Astrocyte (in vitro differentiated cells and primary cell): Measurements from ENCODE around the gene UQCC3. TPM values are rescaled to one million over a fixed set of nuclear protein-coding genes. Genes with fewer than 3 reads are reported as not detected.

ENCODE experiments used
- DNase-seq: peaks from one replicate; pipeline ENCODE4 v3.0.0-alpha.2; 2010; ENCODE audit warnings: low read depth
- FAIRE-seq: peaks from 2 replicates; lab custom pipeline; 2011; peaks lifted over from hg19 to GRCh38; lab: Jason Lieb, UNC
- H2AFZ ChIP-seq: 2 replicates; pipeline ENCODE4 v1.6.0; 2012; ENCODE audit warnings: low read depth, low read length, inconsistent platforms
- H3K27ac ChIP-seq: 2 replicates; pipeline ENCODE4 v1.5.1; 2011; ENCODE audit warnings: low read depth, low read length, inconsistent platforms
- H3K27me3 ChIP-seq: 2 replicates; pipeline ENCODE4 v1.6.0; 2011; ENCODE audit warnings: low read length, inconsistent platforms; ENCODE audit not compliant: insufficient read depth
- H3K36me3 ChIP-seq: 2 replicates; pipeline ENCODE4 v1.5.1; 2011; ENCODE audit warnings: low read length, inconsistent platforms; ENCODE audit not compliant: insufficient read depth
- H3K4me1 ChIP-seq: 2 replicates; pipeline ENCODE4 v1.5.1; 2011; ENCODE audit warnings: low read length, inconsistent platforms; ENCODE audit not compliant: insufficient read depth
- H3K4me2 ChIP-seq: 2 replicates; pipeline ENCODE4 v1.6.0; 2012; ENCODE audit warnings: low read length, inconsistent platforms
- H3K4me3 ChIP-seq: 2 replicates; pipeline ENCODE4 v1.5.1; 2011; ENCODE audit warnings: low read depth, mild to moderate bottlenecking, low read length, inconsistent platforms; ENCODE audit not compliant: insufficient read depth
- H3K79me2 ChIP-seq: 2 replicates; pipeline ENCODE4 v1.6.0; 2012; ENCODE audit warnings: mild to moderate bottlenecking, low read length, inconsistent platforms; ENCODE audit not compliant: insufficient read depth
- H3K9ac ChIP-seq: 2 replicates; pipeline ENCODE4 v1.6.0; 2012; ENCODE audit warnings: mild to moderate bottlenecking, low read length, inconsistent platforms
- H3K9me3 ChIP-seq: 2 replicates; pipeline ENCODE4 v1.5.1; 2012; ENCODE audit warnings: low read depth, mild to moderate bottlenecking, low read length, inconsistent platforms; ENCODE audit not compliant: insufficient read depth
- H4K20me1 ChIP-seq: 2 replicates; pipeline ENCODE4 v1.6.0; 2012; ENCODE audit warnings: low read length, inconsistent platforms; ENCODE audit not compliant: insufficient read depth
- H3K27ac Mint-ChIP-seq: one replicate; pipeline ENCODE4 v1.8.0; 2021; ENCODE audit warnings: mild to moderate bottlenecking, mixed read lengths; ENCODE audit not compliant: unreplicated experiment
- H3K27me3 Mint-ChIP-seq: one replicate; pipeline ENCODE4 v1.8.0; 2021; ENCODE audit warnings: low read depth, mixed read lengths; ENCODE audit not compliant: unreplicated experiment
- H3K36me3 Mint-ChIP-seq: one replicate; pipeline ENCODE4 v1.8.0; 2021; ENCODE audit warnings: low read depth, mixed read lengths; ENCODE audit not compliant: unreplicated experiment
- H3K4me1 Mint-ChIP-seq: one replicate; pipeline ENCODE4 v1.8.0; 2021; ENCODE audit warnings: low read depth, mixed read lengths; ENCODE audit not compliant: unreplicated experiment
- H3K4me3 Mint-ChIP-seq: one replicate; pipeline ENCODE4 v1.8.0; 2021; ENCODE audit warnings: mild to moderate bottlenecking, moderate library complexity, mixed read lengths; ENCODE audit not compliant: unreplicated experiment
- H3K9me3 Mint-ChIP-seq: one replicate; pipeline ENCODE4 v1.8.0; 2021; ENCODE audit warnings: mild to moderate bottlenecking, mixed read lengths; ENCODE audit not compliant: unreplicated experiment
- CTCF ChIP-seq: IDR thresholded peaks from 2 replicates; pipeline ENCODE4 v1.5.1; 2011; ENCODE audit warnings: low read depth, mild to moderate bottlenecking, inconsistent platforms, low read length, moderate library complexity; ENCODE audit not compliant: insufficient read depth
- EZH2 ChIP-seq: IDR thresholded peaks from 2 replicates; pipeline ENCODE4 v1.6.1; 2012; ENCODE audit warnings: mild to moderate bottlenecking, low read length, inconsistent platforms; ENCODE audit not compliant: insufficient read depth
- total RNA-seq: library from RNA; stranded (reverse); gene quantifications from 2 replicates; pipeline ENCODE4 v1.2.1, GENCODE V29; 2021

UQCC3 gene
- total RNA-seq, 1 donor from 2014 or later, result 8.7 TPM

GRCh38 chr11:62687508-62688396 is 16.3 kb downstream of the UQCC3 start:
- TF ChIP-seq CTCF, result no peak
- TF ChIP-seq EZH2, result peak; percentile 66
- H3K4me2 ChIP-seq, result peak overlapping the region; percentile 73
- peak overlapping the region; percentile 23 for H3K9ac ChIP-seq
- H3K4me1 Mint-ChIP-seq, result peaks cover 13% of the 10 kb centered on the region
- H3K4me3 Mint-ChIP-seq, result no peak overlapping the region
- H3K27ac ChIP-seq, result no peak overlapping the region
- H3K27me3 ChIP-seq, result peaks cover 3% of the 10 kb centered on the region
- H2AFZ ChIP-seq, result peak overlapping the region; percentile 73
- no peak overlapping the region for H3K27ac Mint-ChIP-seq
- no peak for FAIRE-seq
- H4K20me1 ChIP-seq, result no peaks in the 10 kb centered on the region
- peaks cover 13% of the 10 kb centered on the region for H3K4me1 ChIP-seq
- no peaks in the 10 kb centered on the region for H3K9me3 ChIP-seq
- peak overlapping the region; percentile 33 for H3K4me3 ChIP-seq
- no peaks in the 10 kb centered on the region for H3K27me3 Mint-ChIP-seq
- H3K36me3 Mint-ChIP-seq, result peaks cover 3% of the 10 kb centered on the region
- peaks cover 10% of the 10 kb centered on the region for H3K36me3 ChIP-seq
- DNase-seq, result no peak
- no peaks in the 10 kb centered on the region for H3K79me2 ChIP-seq
- no peaks in the 10 kb centered on the region for H3K9me3 Mint-ChIP-seq

GRCh38 chr11:62688491-62688890 is 17.0 kb downstream of the UQCC3 start:
- H3K9ac ChIP-seq, result no peak overlapping the region
- H4K20me1 ChIP-seq, result no peaks in the 10 kb centered on the region
- Mint-ChIP-seq H3K27ac (no peak overlapping the region), H3K4me1 (peaks cover 13% of the 10 kb centered on the region), H3K36me3 (peaks cover 6% of the 10 kb centered on the region), H3K27me3 (no peaks in the 10 kb centered on the region), H3K9me3 (no peaks in the 10 kb centered on the region), H3K4me3 (no peak overlapping the region)
- peak overlapping the region; percentile 73 for H2AFZ ChIP-seq
- H3K36me3 ChIP-seq, result peaks cover 14% of the 10 kb centered on the region
- TF ChIP-seq EZH2 (peak; percentile 1), CTCF (no peak)
- H3K4me1 ChIP-seq, result peaks cover 13% of the 10 kb centered on the region
- FAIRE-seq, result no peak
- H3K4me3 ChIP-seq, result no peak overlapping the region
- no peak for DNase-seq
- H3K9me3 ChIP-seq, result no peaks in the 10 kb centered on the region
- peaks cover 3% of the 10 kb centered on the region for H3K27me3 ChIP-seq
- peak overlapping the region; percentile 73 for H3K4me2 ChIP-seq
- H3K27ac ChIP-seq, result no peak overlapping the region
- H3K79me2 ChIP-seq, result no peaks in the 10 kb centered on the region
